ENCODE results near the gene CD96.

GRCh38 chr3:111598139-111598538 lies 56.1 kb downstream of the CD96 start:
- TF ChIP-seq CTCF (conservative IDR thresholded peaks at IDR 0.05; ENCODE audit: low read depth in 2 of 2) (no peak), STAT1 (IDR thresholded peaks at IDR 0.05; ENCODE audit: unreplicated experiment) (no peak)

Data from GM23338 (cell line).